Vagina (tissue), 2 donors: ENCODE data around the gene IRAG1. TPM values are rescaled to one million over a fixed set of nuclear protein-coding genes. Genes with fewer than 3 reads are reported as not detected.

Experiments
- DNase-seq, 2 donors: peaks; one replicate each; pipeline ENCODE4 v3.0.0-alpha.2; 2017; ENCODE audit errors: extremely low spot score in 2 of 2
- H3K27ac ChIP-seq: fragments of 200-600 bp; sonication (generic); one replicate; pipeline ENCODE4 v1.5.1; 2019
- H3K27me3 ChIP-seq: fragments of 200-600 bp; sonication (generic); one replicate; pipeline ENCODE4 v1.5.1; 2019
- H3K36me3 ChIP-seq, 2 donors: fragments of 200-600 bp; sonication (generic); one replicate each; pipeline ENCODE4 v1.5.1; 2017 to 2019
- H3K4me1 ChIP-seq: fragments of 200-600 bp; sonication (generic); one replicate; pipeline ENCODE4 v1.5.1; 2019
- H3K4me3 ChIP-seq, 2 donors: fragments of 200-600 bp; sonication (generic); 1 replicate in 1 of 2; 2 replicates in 1 of 2; pipeline ENCODE4 v1.5.1; 2016 to 2019
- H3K9me3 ChIP-seq: fragments of 200-600 bp; sonication (generic); one replicate; pipeline ENCODE4 v1.5.1; 2019
- CTCF ChIP-seq, 3 experiments: fragments of 450-650 bp in 2 of 3; fragments of 200-600 bp in 1 of 3; sonication (generic) in 1 of 3; IDR thresholded peaks; one replicate each; pipeline ENCODE4 v1.5.1; 2017 to 2019; ENCODE audit warnings: antibody characterized with exemption in 3 of 3, mild to moderate bottlenecking in 2 of 3, moderate library complexity in 2 of 3
- POLR2A ChIP-seq, 2 donors: fragments of 450-650 bp; IDR thresholded peaks; one replicate each; pipeline ENCODE4 v1.6.1; 2017; ENCODE audit warnings: antibody characterized with exemption in 2 of 2, mild to moderate bottlenecking in 2 of 2, moderate library complexity in 2 of 2
- POLR2AphosphoS5 ChIP-seq, 2 donors: sonication (generic); formaldehyde crosslinking; IDR thresholded peaks; one replicate each; pipeline ENCODE4 v1.9.0; 2017; ENCODE audit warnings: antibody characterized with exemption in 2 of 2, mild to moderate bottlenecking in 2 of 2, low read depth in 1 of 2; ENCODE audit not compliant: insufficient read depth in 1 of 2
- intact Hi-C: fragments of 100-400 bp; cut with DNase I; formaldehyde crosslinking; loops from one replicate; pipeline ENCODE4 v1.15.1; 2023
- total RNA-seq: library from RNA; depleted of rRNA; stranded (reverse); fragments of >200 nt; gene quantifications from one replicate; pipeline ENCODE4 v1.2.3, GENCODE V29; 2016

Gene IRAG1
- total RNA-seq, 1 donor from 2014 or later = 18.2 TPM

- Histone ChIP-seq H3K4me1 (peaks cover 31% of the 10 kb centered on the region), H3K27ac (no peak overlapping the region), H3K9me3 (no peaks in the 10 kb centered on the region), H3K36me3 (no peaks in the 10 kb centered on the region), H3K4me3 (no peak overlapping the region), H3K27me3 (no peaks in the 10 kb centered on the region)
- no peak for DNase-seq
- TF ChIP-seq CTCF (IDR thresholded peaks at IDR 0.05) (no peak), POLR2AphosphoS5 (IDR thresholded peaks at IDR 0.05; ENCODE audit: insufficient read depth in 1 of 2, low read depth in 1 of 2) (no peak), POLR2A (IDR thresholded peaks at IDR 0.05) (no peak)
- intact Hi-C loops = no loop called here
Observed at GRCh38 chr11:10679644-10680043, 13.9 kb downstream of the IRAG1 start.

DNA sequence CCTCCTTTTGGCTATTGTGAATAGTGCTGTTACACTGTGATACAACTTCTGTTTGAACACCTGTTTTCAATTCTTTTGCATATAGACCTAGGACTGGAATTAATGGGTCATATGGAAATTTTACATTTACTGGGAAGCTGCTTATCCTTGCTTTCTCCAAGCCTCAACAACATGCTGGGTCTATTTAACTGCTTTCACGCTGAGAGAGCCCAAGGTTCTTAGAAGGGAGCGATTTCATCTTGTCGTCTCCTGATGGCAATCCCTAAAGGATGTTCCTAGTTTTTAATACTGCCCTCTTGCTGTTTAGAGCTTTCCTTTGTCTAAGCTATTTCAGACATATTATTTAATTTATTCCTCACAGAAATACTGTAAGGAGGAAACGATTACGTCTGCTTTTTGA, 15.5 kb downstream of the IRAG1 start:
- H3K9me3 ChIP-seq = no peaks in the 10 kb centered on the region
- no peak overlapping the region for H3K27ac ChIP-seq
- DNase-seq = no peak
- H3K4me1 ChIP-seq = peaks cover 41% of the 10 kb centered on the region
- intact Hi-C loops = no loop called here
- TF ChIP-seq CTCF (IDR thresholded peaks at IDR 0.05) (no peak), POLR2A (IDR thresholded peaks at IDR 0.05) (no peak), POLR2AphosphoS5 (IDR thresholded peaks at IDR 0.05; ENCODE audit: insufficient read depth in 1 of 2, low read depth in 1 of 2) (no peak)
- no peaks in the 10 kb centered on the region for H3K27me3 ChIP-seq
- H3K4me3 ChIP-seq = no peak overlapping the region
- H3K36me3 ChIP-seq = no peaks in the 10 kb centered on the region

DNA sequence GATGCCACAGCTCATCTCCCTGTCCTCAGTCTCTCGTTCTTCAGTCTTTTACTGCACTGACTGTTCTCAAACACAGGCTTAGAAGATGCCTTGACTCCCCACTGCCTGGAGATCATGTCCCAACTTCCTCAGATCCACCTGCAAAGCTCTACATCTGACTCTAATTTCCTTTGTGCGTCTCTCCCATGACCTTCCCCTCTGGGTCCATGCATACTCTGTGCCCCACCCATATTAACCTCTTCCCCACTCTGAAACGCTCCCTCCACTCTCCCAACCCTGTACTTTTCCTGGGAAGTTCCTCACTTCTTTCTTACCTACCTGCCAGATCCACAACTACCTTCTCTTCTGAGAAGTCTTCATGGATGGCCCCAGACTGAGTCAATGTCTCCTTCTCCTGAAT, 16.6 kb downstream of the IRAG1 start:
- Histone ChIP-seq H3K36me3 (no peaks in the 10 kb centered on the region), H3K27ac (peak overlapping the region; percentile 79), H3K27me3 (no peaks in the 10 kb centered on the region), H3K9me3 (no peaks in the 10 kb centered on the region), H3K4me1 (peaks cover 39% of the 10 kb centered on the region), H3K4me3 (no peak overlapping the region)
- intact Hi-C loops = no loop called here
- TF ChIP-seq CTCF (IDR thresholded peaks at IDR 0.05) (no peak), POLR2AphosphoS5 (IDR thresholded peaks at IDR 0.05; ENCODE audit: insufficient read depth in 1 of 2, low read depth in 1 of 2) (no peak), POLR2A (IDR thresholded peaks at IDR 0.05) (no peak)
- DNase-seq = no peak

GRCh38 chr11:10674911-10675440, 18.6 kb downstream of the IRAG1 start:
- no peaks in the 10 kb centered on the region for H3K27me3 ChIP-seq
- TF ChIP-seq POLR2A (IDR thresholded peaks at IDR 0.05) = no peak
- peak in 1 of 2 donors; percentile 65 for TF ChIP-seq POLR2AphosphoS5 (IDR thresholded peaks at IDR 0.05; ENCODE audit: insufficient read depth in 1 of 2, low read depth in 1 of 2)
- TF ChIP-seq CTCF (IDR thresholded peaks at IDR 0.05) = no peak
- H3K27ac ChIP-seq = peak overlapping the region; percentile 79
- no peaks in the 10 kb centered on the region for H3K36me3 ChIP-seq
- no peaks in the 10 kb centered on the region for H3K9me3 ChIP-seq
- intact Hi-C loops = no loop called here
- peak overlapping the region; percentile 3 to 38 for H3K4me3 ChIP-seq
- peaks cover 33% of the 10 kb centered on the region for H3K4me1 ChIP-seq
- DNase-seq = no peak

DNA sequence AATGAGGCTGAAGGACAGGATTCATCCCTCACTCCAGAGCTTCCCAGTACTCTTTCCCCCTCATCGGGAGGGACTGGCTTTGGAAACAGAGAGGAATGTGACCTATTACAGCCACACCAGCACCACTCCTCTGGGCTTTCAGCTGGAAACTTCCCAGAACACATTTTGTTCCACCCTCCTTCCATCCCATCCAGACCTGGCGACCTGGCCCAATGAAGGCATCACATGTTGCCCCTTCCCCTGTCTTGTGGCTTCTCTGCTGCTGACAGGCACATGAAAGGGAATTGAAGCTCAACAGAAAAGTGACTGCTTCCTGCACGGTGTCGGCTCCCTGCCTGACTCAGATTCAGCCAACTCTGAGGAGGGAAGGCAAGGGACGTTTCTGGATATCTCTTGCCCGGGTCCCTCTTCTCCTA, 19.1 kb downstream of the IRAG1 start:
- Histone ChIP-seq H3K36me3 (no peaks in the 10 kb centered on the region), H3K4me3 (peak overlapping the region; percentile 3 to 38), H3K27ac (peak overlapping the region; percentile 79), H3K4me1 (peaks cover 38% of the 10 kb centered on the region), H3K27me3 (no peaks in the 10 kb centered on the region), H3K9me3 (no peaks in the 10 kb centered on the region)
- TF ChIP-seq POLR2AphosphoS5 (IDR thresholded peaks at IDR 0.05; ENCODE audit: insufficient read depth in 1 of 2, low read depth in 1 of 2) (no peak), POLR2A (IDR thresholded peaks at IDR 0.05) (no peak), CTCF (IDR thresholded peaks at IDR 0.05) (no peak)
- DNase-seq = no peak
- intact Hi-C loops = no loop called here
